GM18870 (cell line): ENCODE data around the gene KCNQ4.

ENCODE experiments used
- ATAC-seq: cut with Tn5 transposase; IDR thresholded peaks from one replicate; pipeline ENCODE4 v1.9.1; 2021; ENCODE audit warnings: moderate library complexity; ENCODE audit not compliant: unreplicated experiment

The KCNQ4 gene

DNA sequence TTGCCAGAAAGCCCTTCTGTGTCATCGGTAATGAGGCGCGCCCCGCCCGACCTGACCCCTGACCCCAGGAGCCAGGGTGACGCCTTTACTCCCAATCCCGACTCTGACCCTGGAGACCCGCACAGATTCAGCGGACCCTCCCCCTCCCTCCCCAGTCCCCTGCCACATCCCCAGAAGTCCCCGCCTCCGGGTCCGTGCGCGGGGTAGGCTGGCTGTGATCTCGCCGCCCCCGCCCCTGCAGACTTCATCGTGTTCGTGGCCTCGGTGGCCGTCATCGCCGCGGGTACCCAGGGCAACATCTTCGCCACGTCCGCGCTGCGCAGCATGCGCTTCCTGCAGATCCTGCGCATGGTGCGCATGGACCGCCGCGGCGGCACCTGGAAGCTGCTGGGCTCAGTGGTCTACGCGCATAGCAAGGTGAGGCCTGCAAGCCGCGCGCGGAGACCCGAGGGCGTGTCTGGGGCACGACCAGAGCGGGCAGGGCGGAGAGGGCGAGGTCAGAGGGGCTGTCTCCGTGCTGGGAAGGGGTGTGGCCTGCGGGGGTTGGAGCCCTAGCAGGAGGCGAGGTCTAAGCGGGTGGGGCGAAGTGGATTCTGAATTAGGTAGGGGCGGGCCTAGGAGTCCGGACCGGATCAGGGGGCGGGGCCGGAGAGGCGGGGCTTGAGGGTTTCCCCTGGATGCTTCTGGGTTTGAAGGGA lies 34.8 kb downstream of the KCNQ4 start:
- ATAC-seq: no peak

GRCh38 chr1:40819101-40819500 lies 35.5 kb downstream of the KCNQ4 start:
- ATAC-seq: no peak

GRCh38 chr1:40820251-40820797 lies 36.7 kb downstream of the KCNQ4 start:
- ATAC-seq: no peak

DNA sequence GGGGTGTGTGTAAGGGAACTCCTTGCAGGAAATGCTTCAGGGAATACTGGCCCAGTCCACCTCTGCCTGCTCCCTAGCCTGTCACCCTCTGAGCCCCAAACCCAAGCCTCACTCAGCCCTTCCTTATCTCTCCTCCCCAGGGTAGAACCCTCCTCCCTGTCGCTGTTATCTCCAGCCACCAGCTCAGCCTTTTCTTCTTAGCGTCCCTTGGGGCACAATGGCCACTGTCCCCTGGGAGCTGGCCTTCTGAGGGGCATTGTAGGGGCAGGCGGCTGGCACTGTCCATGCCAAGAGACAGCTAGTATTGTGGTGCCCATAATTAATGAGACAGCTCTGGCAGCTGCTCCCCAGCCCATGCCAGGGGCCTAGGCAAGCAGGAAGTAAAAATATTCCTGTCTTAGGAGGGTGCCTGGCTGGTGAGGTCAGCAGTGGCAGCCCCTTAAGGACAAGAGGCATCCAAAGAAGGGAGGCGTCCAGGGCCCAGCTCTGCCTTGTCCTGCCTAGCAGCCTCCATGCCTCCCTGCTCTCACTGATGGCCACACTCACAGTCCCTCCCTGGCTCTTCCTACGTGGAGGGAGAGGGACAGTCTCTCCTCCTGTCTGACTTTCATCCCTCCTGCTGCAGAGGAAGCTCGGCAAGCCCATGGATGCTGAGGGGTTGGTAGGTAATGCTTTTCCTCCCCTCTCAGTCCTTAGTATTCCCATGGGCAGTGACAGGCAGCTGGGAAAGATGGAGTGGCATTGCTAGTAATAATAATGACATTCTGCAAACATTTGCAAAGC lies 37.5 kb downstream of the KCNQ4 start:
- no peak for ATAC-seq

DNA sequence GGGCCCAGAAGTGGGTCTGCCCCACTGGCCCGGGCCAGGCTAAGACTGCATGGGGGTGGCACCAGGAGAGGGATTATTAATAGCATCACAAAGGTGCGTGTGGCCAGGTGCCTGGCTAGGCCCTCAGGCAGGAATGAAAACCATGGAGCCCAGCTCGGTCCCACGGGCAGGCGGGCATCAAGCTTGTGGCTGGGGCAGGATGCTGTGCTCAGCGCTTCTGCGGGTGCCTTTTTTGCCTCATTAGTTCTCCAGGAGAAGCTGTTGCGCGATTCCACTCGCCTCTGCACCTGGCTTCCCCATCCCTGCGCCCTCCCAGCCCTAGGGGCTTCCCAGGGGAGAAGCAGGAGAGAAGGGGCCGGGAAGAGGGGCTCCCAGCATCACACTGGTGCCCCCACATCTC lies 39.3 kb downstream of the KCNQ4 start:
- ATAC-seq: no peak

GRCh38 chr1:40823345-40823744 lies 39.8 kb downstream of the KCNQ4 start:
- no peak for ATAC-seq

- ATAC-seq: no peak
Observed at GRCh38 chr1:40823983-40824382, 40.4 kb downstream of the KCNQ4 start.

- no peak for ATAC-seq
Observed at GRCh38 chr1:40824591-40825434, 41.2 kb downstream of the KCNQ4 start.

DNA sequence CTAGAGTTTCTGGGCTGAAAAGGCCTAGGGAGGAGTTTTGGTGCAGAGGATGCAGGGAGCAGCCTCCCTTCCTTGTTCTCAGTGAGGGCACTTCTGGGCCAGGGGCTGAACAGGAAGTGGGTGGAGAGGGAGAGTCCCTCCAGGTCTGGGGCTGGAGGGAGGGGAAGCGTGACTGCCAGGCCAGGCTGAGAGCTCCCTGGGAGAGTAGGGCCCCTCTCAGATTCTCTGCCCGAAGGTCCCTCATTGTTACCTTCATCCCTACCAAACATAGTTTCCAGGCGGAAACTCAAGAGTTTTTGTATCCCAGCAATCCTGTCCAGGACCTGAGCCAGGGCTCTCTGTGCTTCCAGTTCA lies 41.8 kb downstream of the KCNQ4 start:
- no peak for ATAC-seq

GRCh38 chr1:40825996-40826395 lies 42.4 kb downstream of the KCNQ4 start:
- ATAC-seq: no peak

DNA sequence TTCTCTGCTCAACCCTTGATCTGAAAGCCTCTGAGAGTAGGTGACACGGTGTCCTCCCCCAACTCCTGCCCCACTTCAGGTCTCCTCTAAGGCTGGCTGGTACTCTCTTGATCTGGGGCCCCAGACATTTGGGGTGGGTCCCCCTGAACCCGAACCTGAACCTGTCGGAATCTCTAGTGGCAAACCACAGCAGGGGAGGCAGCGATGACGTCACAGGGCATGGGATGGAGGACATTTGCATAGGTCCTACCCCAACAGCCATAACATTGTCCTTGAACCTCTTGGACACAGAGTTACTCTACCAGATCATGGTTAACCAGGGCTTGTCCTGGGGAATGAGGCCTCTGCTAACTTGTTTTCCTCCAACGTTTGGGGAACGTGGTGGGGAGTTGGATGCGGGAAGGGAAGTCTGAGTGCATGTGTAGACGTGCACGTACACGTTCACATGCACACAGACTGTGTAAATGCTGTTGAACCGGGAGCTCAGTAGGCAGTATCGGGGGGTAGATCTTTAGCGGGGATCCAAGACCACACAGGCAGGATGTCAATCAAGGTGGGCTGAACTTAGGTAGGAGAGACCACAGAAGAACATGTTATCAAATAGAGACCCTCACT lies 46.2 kb downstream of the KCNQ4 start:
- no peak for ATAC-seq

- no peak for ATAC-seq
Observed at GRCh38 chr1:40830419-40830943, 46.9 kb downstream of the KCNQ4 start.

GRCh38 chr1:40831001-40831732 lies 47.6 kb downstream of the KCNQ4 start:
- no peak for ATAC-seq

GRCh38 chr1:40833979-40834378 lies 50.4 kb downstream of the KCNQ4 start:
- no peak for ATAC-seq

DNA sequence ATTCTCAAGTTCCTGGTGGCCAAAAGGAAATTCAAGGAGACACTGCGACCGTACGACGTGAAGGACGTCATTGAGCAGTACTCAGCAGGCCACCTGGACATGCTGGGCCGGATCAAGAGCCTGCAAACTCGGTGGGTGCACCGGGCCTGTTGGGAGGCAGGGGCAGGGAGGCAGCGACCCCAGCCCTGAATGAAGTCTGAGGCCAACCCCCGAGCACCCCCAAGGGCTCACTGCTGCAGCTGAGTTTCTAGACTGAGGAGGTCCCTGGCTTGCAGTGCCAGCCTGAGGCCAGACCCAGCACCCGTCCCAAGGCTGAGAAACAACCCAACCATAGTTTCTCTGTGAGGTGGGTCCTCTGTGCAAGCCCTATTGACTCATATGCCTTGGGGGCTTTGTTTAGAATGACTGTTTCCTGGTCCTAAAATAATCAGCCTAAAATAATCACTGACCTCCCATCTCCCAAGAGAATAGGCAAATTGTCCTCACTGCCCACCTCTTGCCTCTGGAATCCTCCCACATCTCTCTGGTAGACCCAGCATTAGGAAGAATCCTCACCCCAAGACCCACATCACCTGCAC lies 51.5 kb downstream of the KCNQ4 start:
- ATAC-seq: no peak

DNA sequence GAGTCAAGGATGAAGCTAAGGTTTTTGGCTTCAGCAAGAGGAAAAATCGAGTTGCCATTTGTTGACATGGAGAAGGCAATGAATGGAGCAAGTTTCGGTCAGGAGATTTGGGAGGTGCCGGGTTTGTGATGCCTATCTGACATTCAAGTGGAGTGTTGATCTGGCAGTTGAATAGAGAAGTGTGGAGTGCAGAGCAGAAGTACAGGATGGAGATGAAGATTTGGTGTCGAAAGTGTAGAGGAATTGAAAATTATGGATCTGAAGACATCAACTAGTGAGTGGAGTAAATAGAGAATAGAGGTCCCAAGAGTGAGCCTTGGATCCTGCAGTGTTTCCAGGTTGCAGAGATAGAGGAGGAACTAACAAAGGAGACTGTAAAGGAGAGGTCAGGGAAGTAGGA lies 52.7 kb downstream of the KCNQ4 start:
- no peak for ATAC-seq

GRCh38 chr1:40837601-40838000 lies 54.0 kb downstream of the KCNQ4 start:
- ATAC-seq: no peak

DNA sequence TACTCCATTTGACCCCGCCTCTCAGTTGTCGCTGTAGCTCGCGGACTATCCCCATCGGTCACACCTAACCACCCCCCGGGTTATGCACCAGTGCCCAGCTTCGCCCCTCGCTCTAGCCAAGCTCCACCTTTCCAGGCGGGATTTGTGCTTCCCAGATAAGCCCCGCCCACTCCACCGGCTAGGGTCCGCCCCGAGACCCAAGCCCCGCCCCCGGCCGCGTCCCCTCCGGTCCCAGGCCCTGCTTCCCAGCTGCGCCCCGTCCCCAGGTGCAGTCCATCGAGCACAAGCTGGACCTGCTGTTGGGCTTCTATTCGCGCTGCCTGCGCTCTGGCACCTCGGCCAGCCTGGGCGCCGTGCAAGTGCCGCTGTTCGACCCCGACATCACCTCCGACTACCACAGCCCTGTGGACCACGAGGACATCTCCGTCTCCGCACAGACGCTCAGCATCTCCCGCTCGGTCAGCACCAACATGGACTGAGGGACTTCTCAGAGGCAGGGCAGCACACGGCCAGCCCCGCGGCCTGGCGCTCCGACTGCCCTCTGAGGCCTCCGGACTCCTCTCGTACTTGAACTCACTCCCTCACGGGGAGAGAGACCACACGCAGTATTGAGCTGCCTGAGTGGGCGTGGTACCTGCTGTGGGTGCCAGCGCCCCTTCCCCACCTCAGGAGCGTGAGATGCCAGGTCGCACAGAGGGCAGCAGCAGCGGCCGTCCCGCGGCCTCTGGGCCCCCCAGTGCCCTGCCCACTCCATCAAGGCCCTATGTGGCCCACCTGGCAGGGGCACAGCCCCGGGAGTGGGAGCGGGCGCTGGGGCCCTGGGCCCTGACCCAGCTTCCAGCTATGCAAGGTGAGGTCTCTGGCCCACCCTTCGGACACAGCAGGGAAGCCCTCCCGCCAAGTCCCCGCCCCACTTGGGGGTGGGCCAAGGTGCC lies 54.7 kb downstream of the KCNQ4 start:
- no peak for ATAC-seq
